HEK293T (cell line): Measurements from ENCODE around the gene SLC25A42.
"Not testable (repeated sequence)": the region's sequence is repeated elsewhere in the genome, so short reads cannot be mapped to it uniquely, and the experiment has no call there.

ENCODE experiments used
- CTCF ChIA-PET: fragments of 350-600 bp; formaldehyde crosslinking; extraction: SDS; loops from one replicate; lab custom pipeline; 2021; ENCODE audit warnings: antibody characterized with exemption, inconsistent platforms; lab: Yijun Ruan, JAX
- POLR2A ChIA-PET: fragments of 350-600 bp; formaldehyde crosslinking; extraction: SDS; loops from one replicate; lab custom pipeline; 2020; ENCODE audit warnings: antibody characterized with exemption, inconsistent platforms; lab: Yijun Ruan, JAX
- DNase-seq: peaks from one replicate; pipeline ENCODE4 v3.0.0; 2012; ENCODE audit warnings: mixed read lengths; ENCODE audit errors: extremely low spot score
- ARNT ChIP-seq: fragments of 450-650 bp; IDR thresholded peaks from 2 replicates; pipeline ENCODE4 v1.6.1; 2017; ENCODE audit warnings: mild to moderate bottlenecking
- BHLHE40 ChIP-seq: fragments of 450-650 bp; IDR thresholded peaks from 2 replicates; pipeline ENCODE4 v1.6.1; 2016; ENCODE audit warnings: mild to moderate bottlenecking, moderate library complexity, borderline replicate concordance
- CTBP1 ChIP-seq: fragments of 450-650 bp; IDR thresholded peaks from 2 replicates; pipeline ENCODE4 v1.6.1; 2016; ENCODE audit warnings: borderline replicate concordance
- ELF4 ChIP-seq: fragments of 450-650 bp; IDR thresholded peaks from 2 replicates; pipeline ENCODE4 v1.6.1; 2017; ENCODE audit warnings: antibody characterized with exemption
- FOXA1 ChIP-seq: fragments of 450-650 bp; IDR thresholded peaks from 2 replicates; pipeline ENCODE4 v1.6.1; 2016; ENCODE audit warnings: mild to moderate bottlenecking
- FOXK2 ChIP-seq: fragments of 450-650 bp; IDR thresholded peaks from 2 replicates; pipeline ENCODE4 v1.6.1; 2016; ENCODE audit warnings: mild to moderate bottlenecking
- FOXM1 ChIP-seq: fragments of 450-650 bp; IDR thresholded peaks from 2 replicates; pipeline ENCODE4 v1.6.1; 2017; ENCODE audit warnings: mild to moderate bottlenecking, borderline replicate concordance
- HDGF ChIP-seq: fragments of 450-650 bp; IDR thresholded peaks from 2 replicates; pipeline ENCODE4 v1.6.1; 2017; ENCODE audit warnings: antibody characterized with exemption, borderline replicate concordance
- L3MBTL2 ChIP-seq: fragments of 450-650 bp; conservative IDR thresholded peaks from 2 replicates; pipeline ENCODE4 v1.6.1; 2016; ENCODE audit warnings: mild to moderate bottlenecking
- LEF1 ChIP-seq: fragments of 450-650 bp; IDR thresholded peaks from 2 replicates; pipeline ENCODE4 v1.6.1; 2017; ENCODE audit warnings: mild to moderate bottlenecking, borderline replicate concordance
- NFRKB ChIP-seq: fragments of 450-650 bp; IDR thresholded peaks from 2 replicates; pipeline ENCODE4 v1.6.1; 2016; ENCODE audit warnings: mild to moderate bottlenecking, moderate library complexity
- SP1 ChIP-seq: fragments of 450-650 bp; IDR thresholded peaks from 2 replicates; pipeline ENCODE4 v1.6.1; 2017
- SUZ12 ChIP-seq: fragments of 450-650 bp; IDR thresholded peaks from 2 replicates; pipeline ENCODE4 v1.6.1; 2016; ENCODE audit warnings: mild to moderate bottlenecking
- TARDBP ChIP-seq: fragments of 450-650 bp; IDR thresholded peaks from 2 replicates; pipeline ENCODE4 v1.6.1; 2016
- ZNF384 ChIP-seq: fragments of 450-650 bp; IDR thresholded peaks from 2 replicates; pipeline ENCODE4 v1.6.1; 2016
- TF ChIP-seq, protein P1 (sequence below): fragments of 450-650 bp; IDR thresholded peaks from 2 replicates; pipeline ENCODE4 v1.6.1; 2016

The SLC25A42 gene

GRCh38 chr19:19063183-19064097, at the start of gene SLC25A42:
TSS of gene SLC25A42 (plus strand) at chr19:19063994. CDS start at chr19:19096125, 32,131 bp downstream.
- DNase-seq = peak; percentile 99
- POLR2A ChIA-PET = interaction anchor here (1.2 to 1.4 kb wide), 2 partner anchors 19 to 42 kb away, joined by 4 to 6 read pairs; no protein-coding TSS in a partner anchor
- CTCF ChIA-PET = interaction anchor here (1.2 to 1.5 kb wide), 2 partner anchors 9 to 78 kb away, joined by 4 to 6 read pairs; no protein-coding TSS in a partner anchor

DNA sequence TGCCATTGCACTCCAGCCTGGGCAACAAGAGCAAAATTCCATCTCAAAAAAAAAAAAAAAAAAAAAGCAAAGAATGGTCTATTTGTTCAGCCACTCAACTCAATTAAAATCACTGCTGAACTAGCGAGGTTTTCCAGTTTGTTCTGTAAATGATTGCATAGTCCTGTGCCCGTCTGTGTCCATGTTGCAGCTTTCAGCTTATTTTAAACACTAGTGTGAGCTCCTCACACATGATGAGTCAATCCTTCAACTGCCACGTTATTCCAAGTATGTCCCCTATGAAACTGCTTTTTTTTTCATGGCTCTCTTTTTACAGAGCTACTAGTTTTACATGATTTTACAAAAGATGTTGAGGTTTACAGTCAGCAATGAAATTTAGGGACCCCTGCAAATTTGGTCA, 42.7 kb upstream of the SLC25A42 start:
- no peak for DNase-seq
- POLR2A ChIA-PET = no interaction called here
- CTCF ChIA-PET = no interaction called here
- TF ChIP-seq TARDBP (no peak), LEF1 (no peak), HDGF (no peak), ARNT (no peak), BHLHE40 (no peak), ZNF384 (no peak), FOXA1 (no peak), CTBP1 (no peak), SP1 (no peak), L3MBTL2 (no peak), ELF4 (no peak)

More at GRCh38 chr19:19063183-19064097, at the start of gene SLC25A42:
- TF ChIP-seq SUZ12 = no peak
- no peak for TF ChIP-seq ELF4
- no peak for TF ChIP-seq FOXK2
- TF ChIP-seq FOXM1 = peak; percentile 86
- TF ChIP-seq LEF1 = no peak
- TF ChIP-seq BHLHE40 = no peak
- peak; percentile 78; the same call in 1 of the 2 replicates for TF ChIP-seq SP1
- TF ChIP-seq L3MBTL2 = no peak; the same call in 1 of the 2 replicates
- TF ChIP-seq TARDBP = no peak
- TF ChIP-seq, protein P1, sequence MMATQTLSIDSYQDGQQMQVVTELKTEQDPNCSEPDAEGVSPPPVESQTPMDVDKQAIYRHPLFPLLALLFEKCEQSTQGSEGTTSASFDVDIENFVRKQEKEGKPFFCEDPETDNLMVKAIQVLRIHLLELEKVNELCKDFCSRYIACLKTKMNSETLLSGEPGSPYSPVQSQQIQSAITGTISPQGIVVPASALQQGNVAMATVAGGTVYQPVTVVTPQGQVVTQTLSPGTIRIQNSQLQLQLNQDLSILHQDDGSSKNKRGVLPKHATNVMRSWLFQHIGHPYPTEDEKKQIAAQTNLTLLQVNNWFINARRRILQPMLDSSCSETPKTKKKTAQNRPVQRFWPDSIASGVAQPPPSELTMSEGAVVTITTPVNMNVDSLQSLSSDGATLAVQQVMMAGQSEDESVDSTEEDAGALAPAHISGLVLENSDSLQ = peak; percentile 100
- no peak for TF ChIP-seq HDGF
- no peak for TF ChIP-seq CTBP1
- no peak for TF ChIP-seq ARNT
- TF ChIP-seq NFRKB = no peak
- TF ChIP-seq FOXA1 = no peak
- no peak for TF ChIP-seq ZNF384

DNA sequence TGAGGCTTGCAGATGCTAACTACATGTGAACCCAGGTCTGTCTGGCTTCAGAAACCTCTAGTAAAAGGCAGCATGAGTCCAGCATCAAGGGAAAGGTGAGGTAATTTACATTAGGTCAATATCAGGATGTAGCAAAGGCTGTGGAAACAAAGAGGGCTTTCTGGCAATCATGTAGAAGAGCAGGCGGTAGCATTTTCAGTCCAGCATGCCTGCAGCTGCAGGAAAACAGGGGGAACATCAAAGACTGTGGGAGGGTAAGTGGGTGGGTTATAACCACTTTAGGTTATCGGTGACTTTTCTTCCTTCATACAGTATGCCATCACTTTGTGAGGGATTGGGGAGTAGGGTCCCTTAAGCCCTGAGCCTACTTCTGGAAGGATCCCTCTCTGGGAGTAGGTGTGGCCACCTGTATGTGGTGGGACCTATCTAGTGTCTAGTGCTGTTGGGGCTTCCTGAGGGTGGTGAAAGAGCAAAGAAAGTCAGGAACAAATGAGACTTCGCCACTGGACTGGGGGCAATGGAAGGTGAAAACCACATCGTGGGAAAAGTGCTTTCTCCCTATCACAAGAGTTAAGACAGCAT, 41.3 kb upstream of the SLC25A42 start:
- POLR2A ChIA-PET = no interaction called here
- TF ChIP-seq, protein P1 = no peak
- TF ChIP-seq LEF1 (no peak), SP1 (no peak), ELF4 (no peak), CTBP1 (no peak), ZNF384 (no peak), HDGF (no peak), FOXK2 (no peak), FOXA1 (no peak), FOXM1 (no peak)
- CTCF ChIA-PET = no interaction called here

DNA sequence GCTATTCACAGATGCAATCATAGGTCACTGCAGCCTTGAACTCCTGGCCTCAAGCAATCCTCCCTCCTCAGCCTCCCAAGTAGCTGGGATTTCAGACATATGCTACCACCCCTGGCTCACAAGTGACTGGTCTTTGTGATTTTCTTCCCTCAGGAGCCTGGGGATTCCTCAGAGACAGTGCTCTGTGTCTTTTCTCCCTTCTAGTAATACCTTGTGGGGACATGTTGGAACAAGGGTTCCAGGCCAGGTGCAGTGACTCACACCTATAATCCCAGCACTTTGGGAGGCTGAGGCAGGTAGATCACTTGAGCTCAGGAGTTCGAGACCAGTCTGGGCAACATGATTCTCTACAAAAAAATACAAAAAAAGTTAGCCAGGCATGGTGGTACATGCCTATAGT, 40.4 kb upstream of the SLC25A42 start:
- CTCF ChIA-PET = interaction anchor here (0.7 kb wide), 1 partner anchor 41 kb away, joined by 4 read pairs; no protein-coding TSS in a partner anchor
- POLR2A ChIA-PET, DNase-seq: not testable (repeated sequence)

More for the DNA sequence above, 41.3 kb upstream of the SLC25A42 start:
- DNase-seq = no peak

DNA sequence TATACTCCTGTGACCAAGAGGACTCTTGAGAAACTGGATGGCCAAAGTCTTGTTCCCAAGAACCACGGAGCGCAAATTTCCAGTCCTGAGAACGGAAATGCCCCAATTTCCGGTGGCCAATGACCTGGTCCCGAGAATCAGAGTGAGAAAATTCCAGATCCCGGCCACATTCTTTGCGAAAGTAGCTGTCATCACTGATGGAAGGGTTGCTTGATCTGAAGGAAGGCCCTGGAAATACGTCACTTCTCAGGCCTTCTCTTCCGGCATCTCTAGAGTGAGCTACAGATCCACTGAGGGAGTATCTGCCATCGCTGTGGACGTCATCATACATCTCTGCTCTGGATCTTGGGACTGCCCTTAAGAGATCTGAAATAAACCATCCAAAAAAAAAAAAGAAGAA, 37.9 kb upstream of the SLC25A42 start:
- TF ChIP-seq SP1 (no peak), L3MBTL2 (no peak)
- ChIA-PET CTCF (no interaction called here), POLR2A (no interaction called here)

DNA sequence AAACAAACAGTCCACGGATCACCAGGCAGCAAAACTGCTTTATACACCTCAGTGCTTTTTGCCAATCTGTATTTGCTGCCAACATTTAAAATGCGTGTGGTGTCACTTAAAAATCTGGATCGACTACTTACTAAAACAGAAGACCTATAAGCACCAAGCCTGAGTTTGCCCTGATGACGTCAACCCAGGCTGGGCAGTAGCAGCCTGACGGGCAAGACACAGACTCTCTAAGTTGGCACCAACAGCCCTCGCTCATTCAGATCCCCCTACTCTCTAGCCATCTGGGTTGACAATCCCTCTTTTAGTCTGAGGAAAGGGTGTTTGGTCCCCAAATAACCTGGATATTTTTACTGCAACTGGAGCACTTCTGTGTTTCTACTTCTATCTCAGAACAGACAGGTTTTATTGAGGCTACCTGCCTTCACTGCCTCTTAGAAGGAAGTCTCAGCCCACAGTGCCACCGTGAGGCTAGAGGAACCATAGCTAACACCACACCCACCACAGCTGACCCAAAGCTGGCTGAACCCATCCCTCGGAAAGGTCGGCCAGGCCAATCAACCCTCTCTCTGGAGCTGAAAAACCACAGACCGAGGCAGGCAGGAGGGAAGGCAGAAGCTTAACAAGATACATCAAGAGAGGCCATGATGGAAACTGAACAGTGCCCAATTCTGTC, 37.4 kb upstream of the SLC25A42 start:
- TF ChIP-seq FOXA1 = no peak
- no peak for TF ChIP-seq SP1
- TF ChIP-seq ZNF384 = no peak
- TF ChIP-seq, protein P1 = no peak
- no peak for TF ChIP-seq NFRKB
- no peak for TF ChIP-seq TARDBP
- no peak for TF ChIP-seq HDGF
- no peak for DNase-seq
- ChIA-PET CTCF (interaction anchor here (0.7 kb wide), 1 partner anchor 89 kb away, joined by 3 read pairs; no protein-coding TSS in a partner anchor), POLR2A (no interaction called here)

More for the DNA sequence above, 37.9 kb upstream of the SLC25A42 start:
- no peak for DNase-seq
